GM19240 (cell line): ENCODE measurements around the gene FAF1.
A peak's percentile ranks its signal among the peaks of the same experiment; 100 is the strongest.

Source experiments
- DNase-seq: peaks from one replicate; pipeline ENCODE4 v3.0.0; 2011; ENCODE audit warnings: low spot score; ENCODE audit not compliant: insufficient read length

The FAF1 gene

GRCh38 chr1:50644447-50645105 lies 315.5 kb downstream of the FAF1 start:
- no peak for DNase-seq

GRCh38 chr1:50637460-50637859 lies 322.6 kb downstream of the FAF1 start:
- no peak for DNase-seq

GRCh38 chr1:50634251-50634650 lies 325.8 kb downstream of the FAF1 start:
- DNase-seq: no peak

- no peak for DNase-seq
These were observed 326.6 kb downstream of the FAF1 start for GRCh38 chr1:50633465-50633864.

- no peak for DNase-seq
These were observed 328.9 kb downstream of the FAF1 start for GRCh38 chr1:50631161-50631560.

- DNase-seq: no peak
These were observed 337.8 kb downstream of the FAF1 start for GRCh38 chr1:50622259-50622658.

- DNase-seq: no peak
These were observed 339.3 kb downstream of the FAF1 start for GRCh38 chr1:50620680-50621329.

- no peak for DNase-seq
These were observed 344.9 kb downstream of the FAF1 start for GRCh38 chr1:50615036-50615750.

- DNase-seq: no peak
These were observed 348.4 kb downstream of the FAF1 start for GRCh38 chr1:50611675-50612074.

GRCh38 chr1:50610563-50610962 lies 349.5 kb downstream of the FAF1 start:
- peak; percentile 9 for DNase-seq

- DNase-seq: no peak
These were observed 350.6 kb downstream of the FAF1 start for GRCh38 chr1:50609508-50609907.

GRCh38 chr1:50605186-50605875 lies 354.7 kb downstream of the FAF1 start:
- no peak for DNase-seq

GRCh38 chr1:50604580-50604979 lies 355.5 kb downstream of the FAF1 start:
- no peak for DNase-seq

GRCh38 chr1:50603274-50604271 lies 356.5 kb downstream of the FAF1 start:
- DNase-seq: no peak

- DNase-seq: no peak
These were observed 360.5 kb downstream of the FAF1 start for GRCh38 chr1:50599546-50599945.

- DNase-seq: no peak
These were observed 364.2 kb downstream of the FAF1 start for GRCh38 chr1:50595874-50596273.

GRCh38 chr1:50593515-50593914 lies 366.6 kb downstream of the FAF1 start:
- no peak for DNase-seq

GRCh38 chr1:50591598-50591997 lies 368.5 kb downstream of the FAF1 start:
- no peak for DNase-seq

- no peak for DNase-seq
These were observed 377.7 kb downstream of the FAF1 start for GRCh38 chr1:50582346-50582745.

- no peak for DNase-seq
These were observed 390.0 kb downstream of the FAF1 start for GRCh38 chr1:50570066-50570468.

GRCh38 chr1:50568782-50569181 lies 391.3 kb downstream of the FAF1 start:
- no peak for DNase-seq
